ENCODE data around the gene MVD. TPM values are rescaled to one million over a fixed set of nuclear protein-coding genes. Genes with fewer than 3 reads are reported as not detected.

The MVD gene
- total RNA-seq, 1 donor from 2014 or later, result 64.4 TPM

Other genes with a start within 250 kb of the MVD start
- gene ZFPM1, start 209.8 kb downstream of the MVD start, total RNA-seq, result 3.9 TPM
- 46.9 TPM for gene ZC3H18, start 92.7 kb downstream of the MVD start, total RNA-seq
- gene IL17C, start 24.5 kb downstream of the MVD start, total RNA-seq, result not detected
- 87.4 TPM for gene CYBA, start 12.0 kb downstream of the MVD start, total RNA-seq
- gene SNAI3, start 23.4 kb upstream of the MVD start, total RNA-seq, result 0.53 TPM
- gene RNF166, start 43.3 kb upstream of the MVD start, total RNA-seq, result 28.6 TPM
- gene CTU2, start 43.4 kb upstream of the MVD start, total RNA-seq, result 20.6 TPM
- 111 TPM for gene PIEZO1, start 122.1 kb upstream of the MVD start, total RNA-seq
- 0.76 TPM for gene CDT1, start 140.7 kb upstream of the MVD start, total RNA-seq
- gene APRT, start 148.8 kb upstream of the MVD start, total RNA-seq, result 46.0 TPM
- 41.1 TPM for gene GALNS, start 193.9 kb upstream of the MVD start, total RNA-seq
- 41.2 TPM for gene TRAPPC2L, start 194.0 kb upstream of the MVD start, total RNA-seq
- gene PABPN1L, start 203.6 kb upstream of the MVD start, total RNA-seq, result not detected

Data from sciatic nerve (tissue), 1 donor.